HL-60/S4 treated with phorbol 12-myristate 13-acetate at 8.2 ng/mL for 4 days and 3 days (cell line): Measurements from ENCODE around the gene LIME1.

Experiments used
- in situ Hi-C: fragments of 300-500 bp; cut with MboI; formaldehyde crosslinking; loops from 2 replicates; pipeline ENCODE4 v1.15.0; 2022; ENCODE audit warnings: low sequenced_read_pairs

LIME1 gene

DNA sequence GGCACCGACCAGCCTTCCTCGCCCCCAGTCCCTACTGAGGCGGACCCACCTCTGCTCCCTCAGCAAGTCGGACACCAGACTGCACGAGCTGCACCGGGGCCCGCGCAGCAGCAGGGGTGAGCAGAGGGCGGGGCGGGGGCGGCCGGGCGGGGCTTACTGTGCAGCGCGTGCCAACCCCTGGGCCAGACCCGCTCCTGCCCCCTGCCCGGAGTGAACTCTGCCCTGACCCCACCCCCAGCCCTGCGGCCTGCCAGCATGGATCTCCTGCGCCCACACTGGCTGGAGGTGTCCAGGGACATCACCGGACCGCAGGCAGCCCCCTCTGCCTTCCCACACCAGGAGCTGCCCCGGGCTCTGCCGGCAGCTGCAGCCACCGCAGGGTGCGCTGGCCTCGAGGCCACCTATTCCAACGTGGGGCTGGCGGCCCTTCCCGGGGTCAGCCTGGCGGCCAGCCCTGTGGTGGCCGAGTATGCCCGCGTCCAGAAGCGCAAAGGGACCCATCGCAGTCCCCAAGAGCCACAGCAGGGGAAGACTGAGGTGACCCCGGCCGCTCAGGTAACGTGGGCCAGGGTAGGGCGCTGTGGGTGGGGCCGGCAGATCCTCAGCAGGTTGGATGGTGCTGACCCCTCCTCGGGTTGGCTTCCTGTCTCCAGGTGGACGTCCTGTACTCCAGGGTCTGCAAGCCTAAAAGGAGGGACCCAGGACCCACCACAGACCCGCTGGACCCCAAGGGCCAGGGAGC is 1.7 kb downstream of the LIME1 start:
- in situ Hi-C loops = no loop called here

DNA sequence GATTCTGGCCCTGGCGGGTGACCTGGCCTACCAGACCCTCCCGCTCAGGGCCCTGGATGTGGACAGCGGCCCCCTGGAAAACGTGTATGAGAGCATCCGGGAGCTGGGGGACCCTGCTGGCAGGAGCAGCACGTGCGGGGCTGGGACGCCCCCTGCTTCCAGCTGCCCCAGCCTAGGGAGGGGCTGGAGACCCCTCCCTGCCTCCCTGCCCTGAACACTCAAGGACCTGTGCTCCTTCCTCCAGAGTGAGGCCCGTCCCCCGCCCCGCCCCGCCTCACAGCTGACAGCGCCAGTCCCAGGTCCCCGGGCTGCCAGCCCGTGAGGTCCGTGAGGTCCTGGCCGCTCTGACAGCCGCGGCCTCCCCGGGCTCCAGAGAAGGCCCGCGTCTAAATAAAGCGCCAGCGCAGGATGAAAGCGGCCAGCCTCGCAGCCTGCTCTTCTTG is 2.2 kb downstream of the LIME1 start:
- in situ Hi-C loops = no loop called here

DNA sequence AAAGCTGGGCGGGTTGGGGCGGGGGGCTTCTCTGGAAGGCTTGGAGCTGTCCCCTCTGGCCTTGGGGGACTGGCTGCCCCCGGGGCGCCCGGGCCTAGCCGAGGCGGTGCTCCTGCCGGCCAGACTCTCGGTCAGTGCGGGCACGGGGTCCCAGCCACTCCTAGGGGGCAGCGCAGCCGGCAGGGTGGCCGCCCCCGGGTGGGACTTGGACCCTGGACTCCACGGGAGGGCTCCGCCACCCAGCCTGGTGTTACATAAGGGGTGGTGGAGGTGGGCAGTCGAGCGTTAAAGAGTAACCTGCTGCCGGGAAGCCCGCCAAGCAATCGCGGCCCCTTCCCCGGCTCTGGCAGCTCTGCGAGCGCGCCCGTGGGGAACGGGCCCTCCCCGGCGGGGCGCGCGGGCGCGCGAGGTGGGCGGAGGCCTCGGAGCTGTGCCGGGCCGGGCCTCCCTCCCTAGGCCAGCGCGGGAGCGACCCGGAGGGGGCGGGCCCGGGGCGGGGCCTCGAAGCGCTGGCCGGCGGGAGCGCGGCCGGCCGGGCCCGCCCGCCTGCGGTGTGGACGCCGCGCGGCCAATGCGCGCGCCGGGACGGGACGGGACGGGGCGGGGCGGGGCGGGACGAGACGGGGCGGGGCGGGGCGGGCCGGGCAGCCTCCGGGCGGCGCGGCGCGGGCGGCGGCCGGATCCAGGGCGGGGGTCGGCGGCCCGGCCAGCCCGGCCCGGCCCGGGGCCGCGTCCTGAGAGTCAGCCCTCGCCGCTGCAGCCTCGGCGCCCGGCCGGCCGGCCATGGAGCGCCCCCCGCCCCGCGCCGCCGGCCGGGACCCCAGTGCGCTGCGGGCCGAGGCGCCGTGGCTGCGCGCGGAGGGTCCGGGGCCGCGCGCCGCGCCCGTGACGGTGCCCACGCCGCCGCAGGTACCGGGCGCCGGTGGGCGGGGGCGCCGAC is 2.9 kb downstream of the LIME1 start, which contains the start of gene SLC2A4RG:
Gene SLC2A4RG, plus strand, starts transcription at position 647 of the 940 bp plus-strand sequence. Its CDS starts 137 bp downstream, at position 784.
- in situ Hi-C loops = no loop called here

DNA sequence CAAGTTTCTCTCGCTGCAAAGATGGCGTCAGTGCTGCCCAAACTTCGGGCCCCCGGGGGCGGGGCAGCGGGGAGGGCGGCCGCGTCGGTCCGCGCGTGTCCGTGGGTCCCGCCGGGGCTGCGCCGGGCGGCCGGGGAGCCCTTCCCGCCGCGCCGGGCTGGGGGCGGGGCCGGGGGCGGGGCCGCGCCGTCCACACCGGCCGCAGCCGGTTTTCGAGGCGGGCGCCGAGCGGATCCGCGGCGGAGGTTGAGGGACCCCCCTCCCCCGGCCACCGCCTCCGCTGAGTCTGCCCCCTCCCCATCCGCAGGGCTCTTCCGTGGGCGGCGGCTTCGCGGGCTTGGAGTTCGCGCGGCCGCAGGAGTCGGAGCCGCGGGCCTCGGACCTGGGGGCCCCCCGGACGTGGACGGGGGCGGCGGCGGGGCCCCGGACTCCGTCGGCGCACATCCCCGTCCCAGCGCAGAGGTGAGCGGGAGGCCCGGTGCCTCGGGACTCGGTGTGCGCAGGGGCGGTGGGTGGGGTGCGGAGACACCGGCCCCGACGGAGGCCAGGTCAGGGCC is 3.7 kb downstream of the LIME1 start:
- in situ Hi-C loops = no loop called here

DNA sequence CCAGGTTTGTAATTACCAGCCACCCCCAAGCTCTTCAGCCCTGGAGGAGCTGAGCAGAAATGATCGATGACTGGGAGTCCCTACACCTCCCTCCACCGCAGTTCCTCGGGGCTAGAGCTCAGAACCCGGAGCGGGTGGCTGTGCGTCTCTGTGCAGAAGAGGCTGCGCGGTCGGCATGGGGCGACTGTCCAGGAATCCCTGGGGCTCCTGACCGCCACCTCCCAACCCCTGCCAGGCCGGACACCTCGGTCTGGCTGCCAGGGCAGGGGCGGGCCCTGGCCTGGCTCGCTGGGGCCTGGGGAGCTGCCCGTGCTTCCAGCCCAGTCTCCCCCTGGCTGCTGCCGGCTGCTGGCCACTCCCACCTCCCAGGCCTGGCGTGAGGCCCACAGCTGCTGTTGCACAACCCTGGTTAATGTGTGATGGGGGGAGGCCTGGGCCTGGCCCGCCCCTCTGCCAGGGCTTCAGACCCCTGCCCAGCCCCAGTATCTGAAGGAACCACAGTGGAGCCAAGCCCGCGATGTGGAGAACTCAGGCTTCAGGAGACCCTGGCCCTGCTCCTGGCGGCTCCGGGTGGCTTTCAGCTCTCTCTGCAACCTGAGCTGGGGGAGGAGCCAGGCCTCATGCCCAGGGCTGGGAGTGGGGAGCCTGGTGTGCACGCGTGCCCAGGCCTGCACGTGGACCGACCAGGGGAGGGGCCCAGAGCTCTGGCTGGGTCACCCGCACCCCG is 4.3 kb downstream of the LIME1 start:
- in situ Hi-C loops = no loop called here

DNA sequence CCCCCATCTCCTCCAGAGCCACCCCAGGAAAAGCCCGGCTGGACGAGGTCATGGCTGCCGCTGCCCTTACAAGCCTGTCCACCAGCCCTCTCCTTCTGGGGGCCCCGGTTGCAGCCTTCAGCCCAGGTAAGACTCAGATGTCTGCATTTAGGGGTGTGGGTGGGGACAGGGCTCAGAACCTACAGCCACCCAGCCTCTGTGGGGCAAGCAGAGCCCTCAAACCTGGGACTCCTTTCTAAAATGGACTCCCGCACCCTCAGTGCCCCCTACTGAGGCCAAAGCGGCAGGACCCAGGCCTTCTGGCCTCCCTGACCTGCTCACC is 4.9 kb downstream of the LIME1 start:
- in situ Hi-C loops = no loop called here

DNA sequence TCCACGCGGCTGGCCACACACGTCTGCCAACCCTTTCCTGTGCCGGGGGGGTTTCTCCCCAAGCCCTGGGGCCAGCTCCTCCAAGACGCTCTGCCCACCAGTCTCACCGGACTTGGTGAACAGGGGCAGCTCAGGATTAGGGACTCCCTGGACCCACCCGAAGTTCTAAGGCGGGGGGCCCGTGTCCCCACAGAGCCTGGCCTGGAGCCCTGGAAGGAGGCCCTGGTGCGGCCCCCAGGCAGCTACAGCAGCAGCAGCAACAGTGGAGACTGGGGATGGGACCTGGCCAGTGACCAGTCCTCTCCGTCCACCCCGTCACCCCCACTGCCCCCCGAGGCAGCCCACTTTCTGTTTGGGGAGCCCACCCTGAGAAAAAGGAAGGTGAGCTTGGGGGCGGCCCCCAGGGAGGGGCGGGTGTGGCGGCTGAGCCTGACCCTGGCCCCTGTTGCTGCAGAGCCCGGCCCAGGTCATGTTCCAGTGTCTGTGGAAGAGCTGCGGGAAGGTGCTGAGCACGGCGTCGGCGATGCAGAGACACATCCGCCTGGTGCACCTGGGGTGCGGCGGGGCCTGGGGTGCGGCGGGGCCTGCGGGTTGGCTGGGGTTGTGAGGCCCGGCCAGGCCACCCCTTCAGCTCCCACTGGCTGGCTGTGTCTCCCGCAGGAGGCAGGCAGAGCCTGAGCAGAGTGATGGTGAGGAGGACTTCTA is 5.4 kb downstream of the LIME1 start:
- in situ Hi-C loops = no loop called here

DNA sequence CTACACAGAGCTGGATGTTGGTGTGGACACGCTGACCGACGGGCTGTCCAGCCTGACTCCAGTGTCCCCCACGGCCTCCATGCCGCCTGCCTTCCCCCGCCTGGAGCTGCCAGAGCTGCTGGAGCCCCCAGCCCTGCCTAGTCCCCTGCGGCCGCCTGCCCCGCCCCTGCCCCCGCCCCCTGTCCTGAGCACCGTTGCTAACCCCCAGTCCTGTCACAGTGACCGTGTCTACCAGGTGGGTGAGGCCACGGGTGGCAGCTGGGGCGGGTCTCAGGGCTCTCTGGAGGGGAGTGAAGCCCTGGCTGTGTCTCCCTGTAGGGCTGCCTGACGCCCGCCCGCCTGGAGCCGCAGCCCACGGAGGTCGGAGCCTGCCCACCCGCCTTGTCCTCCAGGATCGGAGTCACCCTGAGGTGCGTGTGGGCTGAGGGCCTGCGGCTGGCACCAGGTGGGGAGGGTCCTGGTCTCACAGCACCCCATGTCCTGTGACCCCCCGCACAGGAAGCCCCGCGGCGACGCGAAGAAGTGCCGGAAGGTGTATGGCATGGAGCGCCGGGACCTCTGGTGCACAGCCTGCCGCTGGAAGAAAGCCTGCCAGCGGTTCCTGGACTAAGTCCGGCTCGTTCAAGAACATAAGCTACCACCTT is 6.0 kb downstream of the LIME1 start:
- in situ Hi-C loops = no loop called here

DNA sequence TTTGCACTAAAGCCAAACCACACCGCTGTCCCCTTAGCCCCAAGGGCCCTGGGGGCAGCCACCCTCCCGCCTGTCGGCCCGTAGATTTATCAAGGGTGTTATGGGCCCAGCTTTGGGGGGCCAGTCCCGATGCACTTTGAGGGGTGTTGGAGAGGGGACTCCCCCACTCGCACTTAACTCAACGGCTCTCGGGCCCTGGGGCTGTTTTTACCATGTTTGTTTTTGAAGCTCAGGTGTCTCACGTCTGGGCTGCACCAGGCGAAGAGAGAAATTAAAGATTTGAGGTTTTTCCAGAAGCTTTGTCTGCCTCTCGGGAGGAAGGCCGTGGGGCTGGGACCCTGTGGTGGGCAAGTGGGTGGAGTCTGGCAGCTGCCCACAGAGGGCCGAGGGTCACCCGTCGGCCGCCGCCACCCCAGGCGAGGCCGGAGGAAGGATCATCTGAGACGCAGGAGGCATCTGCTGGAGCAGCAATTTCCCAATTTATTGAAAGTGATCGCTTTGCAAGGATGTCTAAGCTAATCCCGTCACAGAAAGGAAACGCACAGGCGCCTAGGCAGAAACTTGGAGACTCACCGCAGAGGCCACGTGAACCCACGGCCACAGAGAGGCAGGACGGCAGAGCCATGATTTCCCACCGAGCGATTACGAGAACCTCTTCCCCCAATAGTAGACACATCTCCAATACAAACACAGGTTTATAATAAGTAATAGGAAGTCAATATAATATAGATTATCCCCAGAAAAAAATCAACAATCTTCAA is 6.9 kb downstream of the LIME1 start:
- in situ Hi-C loops = no loop called here

DNA sequence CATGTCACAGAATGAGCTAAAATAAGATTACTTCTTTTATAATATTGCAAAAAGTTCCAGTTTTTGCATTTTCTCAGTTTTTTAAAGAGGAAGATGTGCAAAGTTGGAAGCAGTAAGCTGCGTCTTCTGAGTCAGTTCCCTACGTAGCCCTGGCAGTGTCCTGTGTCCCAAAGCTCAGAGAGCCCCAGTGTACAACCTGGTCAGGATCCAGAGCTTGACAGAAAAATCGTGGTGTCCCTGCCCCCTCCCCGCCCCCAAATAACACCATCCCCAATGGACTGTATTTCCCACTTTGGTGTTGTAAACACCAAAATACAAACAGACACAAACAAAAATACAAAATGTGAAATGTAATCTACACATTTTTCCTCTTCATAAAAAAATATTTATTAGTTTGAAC is 7.7 kb downstream of the LIME1 start:
- in situ Hi-C loops = no loop called here

DNA sequence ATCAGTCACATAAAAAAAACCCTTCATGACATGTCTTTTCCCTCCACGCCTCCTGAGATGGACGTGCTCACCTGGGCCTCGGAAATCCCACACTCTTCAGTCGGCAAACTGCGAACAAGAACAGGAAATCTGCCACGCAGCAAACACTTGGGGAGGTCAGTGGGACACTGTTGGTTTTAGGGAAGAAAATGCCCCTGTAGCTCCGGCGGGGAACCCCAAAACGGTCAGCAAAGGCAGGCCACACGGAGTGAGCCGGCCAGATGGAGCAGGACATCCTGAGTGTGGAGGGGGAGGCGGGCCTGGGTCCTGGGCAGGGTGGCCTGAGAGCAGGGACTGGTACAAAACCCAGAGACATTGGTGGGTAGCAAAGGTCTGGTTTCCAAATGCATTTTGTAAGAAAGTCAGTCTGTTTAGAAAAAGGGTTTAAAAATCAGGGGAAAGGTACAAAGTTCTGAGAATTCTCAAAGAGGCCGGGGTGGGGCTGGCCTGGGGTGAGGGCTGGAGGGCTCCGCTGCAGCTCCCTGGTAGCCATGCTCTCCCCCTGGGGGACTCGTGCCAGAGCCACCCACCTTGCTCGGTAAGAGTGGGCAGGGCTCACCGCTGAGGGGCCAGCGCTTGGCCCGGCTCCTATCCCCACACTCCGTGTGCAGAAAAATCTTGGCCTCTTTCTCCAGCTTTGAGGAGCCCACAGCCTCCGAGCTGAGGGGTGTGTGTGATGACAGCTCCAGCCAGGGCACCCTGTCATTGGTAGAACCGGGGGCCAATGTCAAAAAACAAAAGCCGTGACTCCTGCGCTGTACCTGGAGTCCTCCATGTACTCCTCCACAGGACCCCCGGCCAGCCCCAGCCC is 8.3 kb downstream of the LIME1 start:
- in situ Hi-C loops = no loop called here

DNA sequence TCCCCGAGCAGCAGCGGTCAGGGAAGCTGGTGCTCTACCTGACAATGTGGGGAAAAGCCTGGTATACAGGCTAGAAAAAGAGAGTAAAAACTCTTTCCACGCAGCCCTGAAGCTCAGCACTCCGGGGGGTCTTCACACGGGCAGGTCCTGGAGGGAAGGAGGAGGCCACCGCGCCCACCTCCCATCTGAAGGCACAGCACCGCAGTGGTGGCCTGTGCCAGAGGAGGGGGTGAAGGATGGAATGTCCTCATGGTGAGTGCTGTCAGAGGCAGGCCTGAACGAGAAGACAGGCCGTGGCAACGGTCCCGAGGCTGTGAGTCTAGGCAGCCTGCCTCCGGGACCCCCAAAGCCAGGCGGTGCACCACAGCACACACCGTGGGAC is 9.0 kb downstream of the LIME1 start:
- in situ Hi-C loops = no loop called here

DNA sequence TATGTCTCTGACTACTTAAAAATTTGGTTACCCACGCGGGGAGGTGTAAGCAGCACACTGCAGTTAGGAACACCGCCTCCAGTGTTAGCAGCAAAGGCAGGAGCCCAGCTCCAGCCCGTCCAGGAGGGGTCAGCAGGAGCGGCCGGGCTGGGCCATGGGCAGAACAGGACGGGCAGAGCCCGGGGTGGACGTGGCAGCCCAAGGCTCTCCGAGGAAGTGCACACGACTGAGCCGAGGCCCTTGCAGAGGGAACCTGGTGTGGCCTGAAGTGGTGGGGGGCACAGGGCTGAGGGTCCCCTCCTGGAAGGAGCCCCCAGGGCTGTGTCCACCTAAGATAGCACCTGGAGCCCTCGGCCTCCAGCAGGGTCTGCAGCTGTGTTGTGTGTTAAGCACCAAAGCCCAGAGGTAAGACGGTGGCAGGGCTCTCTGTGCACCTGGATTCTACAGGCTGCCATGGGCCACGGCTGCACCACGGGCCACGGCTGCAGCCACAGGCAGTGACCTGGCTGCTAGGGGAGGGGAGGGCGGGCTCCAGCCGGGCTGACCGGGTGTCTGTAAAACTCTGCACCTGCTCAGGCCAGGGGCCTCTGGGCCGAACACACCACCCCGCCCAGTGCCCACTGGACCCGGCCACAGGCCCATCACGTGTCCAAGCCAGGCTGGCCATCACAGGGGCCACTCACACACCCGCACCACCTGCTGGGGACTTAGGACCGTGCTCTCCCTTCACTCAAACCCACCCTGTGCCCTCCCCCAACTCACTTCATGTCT is 9.7 kb downstream of the LIME1 start:
- in situ Hi-C loops = no loop called here

DNA sequence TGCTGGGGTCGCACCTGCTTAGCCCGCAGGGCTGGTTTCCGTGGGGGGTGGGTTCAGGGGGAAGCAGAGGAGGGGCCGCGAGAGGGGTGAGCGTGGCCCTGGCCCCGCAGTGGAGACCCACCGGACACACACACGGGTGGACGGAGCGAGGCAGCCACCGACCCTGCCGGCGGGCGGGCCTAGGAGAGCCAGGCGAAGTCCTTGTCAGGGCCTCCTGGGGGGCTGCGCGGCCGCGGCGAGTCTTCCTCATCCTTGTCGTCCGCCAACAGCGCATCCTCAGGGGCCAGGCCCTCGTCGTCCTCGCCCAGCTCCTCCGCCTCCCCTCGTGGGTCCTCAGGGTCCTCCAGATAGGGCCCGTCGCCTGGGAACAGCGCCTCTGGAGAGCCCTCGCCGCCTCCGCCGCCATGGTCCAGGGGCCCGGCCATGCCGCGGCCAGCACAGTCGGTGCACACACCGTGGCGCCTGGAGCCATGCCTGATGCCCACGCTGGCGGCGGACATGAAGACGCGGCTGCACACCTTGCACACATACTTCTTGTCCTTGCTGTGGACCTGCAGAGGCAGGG is 10.4 kb downstream of the LIME1 start:
- in situ Hi-C loops = no loop called here

DNA sequence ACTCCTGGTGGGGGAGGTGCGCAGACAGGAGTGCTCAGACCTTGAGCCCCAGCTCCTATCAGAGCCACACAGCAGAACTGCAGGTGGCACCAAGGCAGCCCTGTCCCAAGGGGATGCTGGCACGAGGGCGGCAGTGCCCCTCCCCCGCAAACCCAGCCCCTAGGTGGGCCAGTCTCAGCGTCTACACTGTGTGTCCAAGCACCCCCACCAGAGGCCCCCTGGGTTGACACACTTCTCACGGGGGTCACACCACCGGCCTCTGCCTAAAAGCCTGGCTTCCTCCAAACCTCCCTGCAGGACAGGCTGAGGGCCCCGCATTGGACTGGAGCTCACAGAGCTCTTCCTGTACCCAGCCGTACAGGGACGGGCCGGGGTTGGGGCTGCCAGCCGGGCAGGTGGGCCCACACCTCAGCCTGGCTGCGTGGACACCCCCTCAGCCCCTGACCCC is 11.2 kb downstream of the LIME1 start:
- in situ Hi-C loops = no loop called here

DNA sequence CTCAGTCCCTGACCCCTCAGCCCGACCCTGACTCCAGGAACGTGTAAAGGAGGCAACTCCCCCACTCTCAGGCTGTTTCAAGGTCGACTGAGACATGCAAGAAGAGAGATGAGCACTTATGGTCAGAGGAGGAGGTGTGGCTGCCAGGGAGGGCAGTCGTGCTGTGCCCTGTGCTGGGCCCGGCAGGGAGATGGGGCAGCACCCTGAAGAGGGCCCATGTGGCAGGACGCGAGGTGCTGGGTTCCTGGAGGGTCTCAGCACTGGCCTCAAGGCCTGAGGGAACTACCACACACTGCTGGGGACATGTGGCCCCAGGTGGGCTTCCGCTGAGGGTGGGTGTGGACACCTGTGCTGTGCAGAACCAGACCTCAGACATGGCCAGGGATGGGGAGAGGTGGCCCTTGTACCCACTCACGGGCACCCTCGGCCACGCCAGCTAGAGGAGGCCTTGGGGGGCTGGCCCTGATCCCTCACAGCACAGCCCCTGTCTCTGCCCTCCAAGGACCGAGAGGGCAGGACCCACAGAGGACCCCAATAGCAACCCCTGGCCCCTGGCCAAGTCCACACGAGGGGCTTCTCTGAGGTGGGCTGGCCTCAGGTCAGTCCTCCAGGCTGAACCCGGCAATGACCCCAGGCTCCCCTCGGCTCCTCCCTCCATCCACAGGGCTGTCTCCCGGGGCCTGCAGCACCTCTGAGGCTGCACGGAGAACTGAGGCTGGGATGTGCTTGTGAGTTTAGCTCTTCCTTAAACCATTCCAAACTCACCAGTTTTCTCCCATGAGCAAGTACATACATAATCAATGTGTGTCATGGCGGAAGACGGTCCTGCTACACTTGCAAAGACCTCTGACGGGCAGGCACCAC is 11.8 kb downstream of the LIME1 start:
- in situ Hi-C loops = no loop called here
